ENCODE measurements around the gene TMEM19.

DNA sequence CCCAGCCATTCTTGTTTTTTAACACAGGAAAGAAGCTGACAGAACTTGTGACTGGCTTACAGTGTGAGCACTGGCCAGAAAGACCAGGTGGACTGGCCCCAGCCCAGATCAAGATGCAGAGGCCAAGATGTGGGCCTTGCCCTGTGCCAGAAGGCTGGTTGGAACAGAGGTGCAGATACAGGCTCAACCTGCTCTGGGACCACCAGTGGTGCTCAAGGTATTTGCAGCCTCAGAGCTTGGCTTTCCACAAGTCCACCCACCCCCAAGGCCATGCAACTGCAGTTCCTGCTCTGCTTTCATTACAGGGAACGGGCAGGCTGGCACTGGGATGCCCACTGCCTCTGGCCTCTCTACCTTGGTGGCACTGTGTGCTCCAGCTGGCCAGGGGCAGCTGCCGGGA is 45.6 kb upstream of the TMEM19 start:
- TF ChIP-seq CTCF (conservative IDR thresholded peaks at IDR 0.05; ENCODE audit: low read depth, low read length) = no peak
- TF ChIP-seq EZH2 (IDR thresholded peaks at IDR 0.05; ENCODE audit: borderline replicate concordance, low read depth, low read length, poor library complexity, severe bottlenecking) = no peak
